Left ventricle myocardium inferior (tissue), 1 donor: Measurements from ENCODE around the gene SLC16A12. TPM values are rescaled to one million over a fixed set of nuclear protein-coding genes. Genes with fewer than 3 reads are reported as not detected.

Source experiments
- DNase-seq: peaks from one replicate; pipeline ENCODE4 v3.0.0-alpha.2; 2020
- H3K27ac ChIP-seq: fragments of 200-600 bp; replicated peaks from 2 replicates; pipeline ENCODE4 v1.8.0; 2021
- H3K27me3 ChIP-seq: fragments of 200-600 bp; 2 replicates; pipeline ENCODE4 v1.8.0; 2021; ENCODE audit warnings: low read depth
- H3K36me3 ChIP-seq: fragments of 200-600 bp; 2 replicates; pipeline ENCODE4 v1.8.0; 2021
- H3K4me1 ChIP-seq: fragments of 200-600 bp; 2 replicates; pipeline ENCODE4 v1.8.0; 2021
- H3K4me3 ChIP-seq: fragments of 200-600 bp; 2 replicates; pipeline ENCODE4 v1.8.0; 2021; ENCODE audit warnings: mild to moderate bottlenecking, moderate library complexity
- H3K9me3 ChIP-seq: fragments of 200-600 bp; replicated peaks from 2 replicates; pipeline ENCODE4 v1.8.0; 2021
- CTCF ChIP-seq: fragments of 200-600 bp; IDR thresholded peaks from 2 replicates; pipeline ENCODE4 v1.8.0; 2021; ENCODE audit warnings: antibody characterized with exemption, mild to moderate bottlenecking, borderline replicate concordance
- intact Hi-C: fragments of 100-400 bp; cut with micrococcal nuclease; formaldehyde crosslinking; loops from one replicate; pipeline ENCODE4 v1.11.0; 2022
- total RNA-seq: library from RNA; stranded (reverse); fragmentation: NEBNext Ultra II Directional; extraction: Animal tissue kit (Norgen Biotek cat#: 25700); gene quantifications from one replicate; pipeline ENCODE4 v1.2.1, GENCODE V29; 2021
- donor health status: DM: no; HTN: yes; CAD: no; lungs with severe emphysema.

The SLC16A12 gene
- total RNA-seq, 1 donor from 2014 or later, result 2.0 TPM

GRCh38 chr10:89481662-89482061, 53.7 kb downstream of the SLC16A12 start:
- Histone ChIP-seq H3K27me3 (no peaks in the 10 kb centered on the region), H3K9me3 (no peaks in the 10 kb centered on the region), H3K4me1 (peaks cover 68% of the 10 kb centered on the region), H3K27ac (peak overlapping the region; percentile 83), H3K4me3 (no peak overlapping the region), H3K36me3 (no peaks in the 10 kb centered on the region)
- no peak for TF ChIP-seq CTCF
- no peak for DNase-seq
- intact Hi-C loops, result no loop called here

- Histone ChIP-seq H3K27ac (peak overlapping the region; percentile 83), H3K36me3 (no peaks in the 10 kb centered on the region), H3K9me3 (no peaks in the 10 kb centered on the region), H3K27me3 (no peaks in the 10 kb centered on the region), H3K4me1 (peaks cover 86% of the 10 kb centered on the region), H3K4me3 (no peak overlapping the region)
- no peak for TF ChIP-seq CTCF
- no peak for DNase-seq
- intact Hi-C loops, result no loop called here
These were observed 55.5 kb downstream of the SLC16A12 start for GRCh38 chr10:89479771-89480446.

GRCh38 chr10:89478739-89479654, 56.4 kb downstream of the SLC16A12 start:
- Histone ChIP-seq H3K27ac (peak overlapping the region; percentile 83), H3K4me1 (peaks cover 95% of the 10 kb centered on the region), H3K9me3 (no peaks in the 10 kb centered on the region), H3K27me3 (no peaks in the 10 kb centered on the region), H3K36me3 (no peaks in the 10 kb centered on the region), H3K4me3 (no peak overlapping the region)
- intact Hi-C loops, result no loop called here
- TF ChIP-seq CTCF, result no peak
- no peak for DNase-seq

- Histone ChIP-seq H3K36me3 (no peaks in the 10 kb centered on the region), H3K9me3 (no peaks in the 10 kb centered on the region), H3K4me1 (peaks cover 95% of the 10 kb centered on the region), H3K27ac (peak overlapping the region; percentile 83), H3K27me3 (no peaks in the 10 kb centered on the region), H3K4me3 (no peak overlapping the region)
- DNase-seq, result no peak
- intact Hi-C loops, result no loop called here
- no peak for TF ChIP-seq CTCF
These were observed 57.2 kb downstream of the SLC16A12 start for GRCh38 chr10:89478085-89478738.

GRCh38 chr10:89476150-89476549, 59.2 kb downstream of the SLC16A12 start:
- TF ChIP-seq CTCF, result no peak
- Histone ChIP-seq H3K4me1 (peaks cover 79% of the 10 kb centered on the region), H3K9me3 (no peaks in the 10 kb centered on the region), H3K27ac (peak overlapping the region; percentile 83), H3K27me3 (no peaks in the 10 kb centered on the region), H3K4me3 (no peak overlapping the region), H3K36me3 (no peaks in the 10 kb centered on the region)
- DNase-seq, result no peak
- intact Hi-C loops, result no loop called here
